BJ (cell line): ENCODE measurements around the gene TSPAN31. TPM values are rescaled to one million over a fixed set of nuclear protein-coding genes. Genes with fewer than 3 reads are reported as not detected.

Experiments used
- CTCF ChIA-PET: fragments of 350-600 bp; formaldehyde crosslinking; extraction: SDS; loops from one replicate; lab custom pipeline; 2021; ENCODE audit warnings: antibody characterized with exemption, inconsistent platforms; lab: Yijun Ruan, JAX
- POLR2A ChIA-PET: fragments of 300-600 bp; sonication (Branson Sonifier 250); formaldehyde crosslinking; extraction: SDS; loops from one replicate; lab custom pipeline; 2021; ENCODE audit warnings: antibody characterized with exemption; lab: Charles Lee
- DNase-seq: peaks from one replicate; pipeline ENCODE4 v3.0.0-alpha.2; 2011; ENCODE audit warnings: low read depth
- H3K27me3 ChIP-seq: 2 replicates; pipeline ENCODE4 v1.6.0; 2011; ENCODE audit warnings: low read length; ENCODE audit not compliant: control insufficient read depth, insufficient read depth
- H3K36me3 ChIP-seq: 2 replicates; pipeline ENCODE4 v1.5.1; 2011; ENCODE audit warnings: low read length; ENCODE audit not compliant: control insufficient read depth, insufficient read depth
- H3K4me3 ChIP-seq: 2 replicates; pipeline ENCODE4 v1.5.1; 2011; ENCODE audit warnings: low read depth, mild to moderate bottlenecking, control low read depth, low read length
- CTCF ChIP-seq: IDR thresholded peaks from 2 replicates; pipeline ENCODE4 v1.5.1; 2011; ENCODE audit warnings: low read depth, mild to moderate bottlenecking, control low read depth, inconsistent platforms, low read length, moderate library complexity; ENCODE audit not compliant: insufficient read depth
- polyA plus RNA-seq: library from polyadenylated mRNA; depleted of rRNA; stranded (reverse); fragments of >200 nt; gene quantifications from 2 replicates; pipeline ENCODE4 v1.2.3, GENCODE V29; 2011

Gene TSPAN31
- polyA plus RNA-seq, 1 experiment, result 25.7 TPM

DNA sequence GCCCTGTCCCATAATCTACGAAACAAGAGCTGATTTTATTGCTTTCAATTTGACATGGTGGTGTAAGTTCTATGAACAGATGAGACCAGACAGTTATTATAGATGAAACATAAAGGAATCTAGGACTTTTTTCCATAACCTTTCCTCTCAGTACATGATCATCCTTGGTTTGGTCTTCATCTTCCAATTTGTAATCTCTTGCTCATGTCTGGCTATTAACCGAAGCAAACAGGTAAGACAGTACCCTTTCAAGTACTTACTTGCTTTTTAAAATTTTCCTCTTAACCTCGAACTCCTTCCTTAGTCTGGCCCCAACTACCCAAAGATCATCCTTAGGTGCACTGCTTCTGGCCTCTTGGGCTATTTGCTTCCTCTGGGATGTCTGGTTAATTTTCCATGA, 1.2 kb downstream of the TSPAN31 start:
- Histone ChIP-seq H3K4me3 (no peak overlapping the region), H3K27me3 (peaks cover 8% of the 10 kb centered on the region), H3K36me3 (peaks cover 15% of the 10 kb centered on the region)
- ChIA-PET POLR2A (no interaction called here), CTCF (interaction anchor here (2.2 kb wide), 1 partner anchor 20 kb away, joined by 14 read pairs; no protein-coding TSS in a partner anchor)
- no peak for DNase-seq
- no peak for TF ChIP-seq CTCF

GRCh38 chr12:57749061-57749460, 4.2 kb downstream of the TSPAN31 start:
- H3K36me3 ChIP-seq, result peaks cover 15% of the 10 kb centered on the region
- ChIA-PET CTCF (no interaction called here), POLR2A (no interaction called here)
- no peaks in the 10 kb centered on the region; the same call in 1 of the 2 replicates for H3K27me3 ChIP-seq
- H3K4me3 ChIP-seq, result no peak overlapping the region
- DNase-seq, result no peak
- no peak for TF ChIP-seq CTCF

- Histone ChIP-seq H3K4me3 (peak overlapping the region; percentile 81), H3K36me3 (peaks cover 15% of the 10 kb centered on the region), H3K27me3 (peaks cover 2% of the 10 kb centered on the region)
- ChIA-PET CTCF (interaction anchor here (1.0 kb wide), 1 partner anchor 9 kb away, joined by 3 read pairs; no protein-coding TSS in a partner anchor), POLR2A (no interaction called here)
- TF ChIP-seq CTCF, result no peak
- no peak for DNase-seq
These were observed 6.0 kb downstream of the TSPAN31 start for GRCh38 chr12:57750561-57751431.

DNA sequence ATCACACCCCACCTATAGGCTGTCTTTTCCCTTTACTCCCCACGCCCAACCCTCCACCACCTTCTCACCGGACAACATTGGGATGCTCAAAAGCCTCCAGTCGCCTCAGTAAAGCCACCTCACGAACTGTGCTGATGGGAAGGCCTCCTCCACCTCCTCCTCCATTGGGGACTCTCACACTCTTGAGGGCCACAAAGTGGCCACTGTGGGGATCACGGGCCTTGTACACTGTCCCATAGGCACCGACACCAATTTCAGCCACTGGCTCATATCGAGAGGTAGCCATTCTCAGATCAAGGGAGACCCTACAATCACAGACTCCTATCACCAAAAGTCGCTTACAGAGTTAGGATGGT, 6.6 kb downstream of the TSPAN31 start:
- Histone ChIP-seq H3K36me3 (peaks cover 14% of the 10 kb centered on the region), H3K27me3 (peaks cover 6% of the 10 kb centered on the region), H3K4me3 (peak overlapping the region; percentile 81)
- no peak for DNase-seq
- CTCF ChIA-PET, result interaction anchor here (1.1 kb wide), 1 partner anchor 28 kb away, joined by 4 read pairs; no protein-coding TSS in a partner anchor
- no peak for TF ChIP-seq CTCF
- POLR2A ChIA-PET, result interaction anchor here (1.1 kb wide), 1 partner anchor 21 kb away, joined by 3 read pairs; the partner anchor contains the start of genes EEF1AKMT3 and METTL1
